HepG2 (cell line): ENCODE measurements around the gene TMEM145. TPM values are rescaled to one million over a fixed set of nuclear protein-coding genes. Genes with fewer than 3 reads are reported as not detected.

ENCODE experiments used
- ATAC-seq: fragments of 200-7000 bp; cut with Tn5 transposase; 3 replicates; pipeline ENCODE4 v1.9.1; 2020; ENCODE audit warnings: mild to moderate bottlenecking, moderate library complexity
- BruUV-seq: library from RNA; stranded (reverse); fragments of 400-500 nt; replicated peaks from 2 replicates; lab custom pipeline; 2021; lab: Mats Ljungman, UMichigan
- CTCF ChIA-PET: fragments of 300-600 bp; formaldehyde crosslinking; extraction: SDS; loops from one replicate; lab custom pipeline; 2021; ENCODE audit warnings: low total read pairs, inconsistent platforms, low intra/inter-chr PET ratio; lab: Yijun Ruan, JAX
- POLR2A ChIA-PET: fragments of 350-600 bp; sonication (Branson Sonifier 250); formaldehyde crosslinking; loops from one replicate; lab custom pipeline; 2020; ENCODE audit warnings: antibody characterized with exemption, inconsistent platforms; lab: Yijun Ruan, JAX
- DNase-seq: peaks from one replicate; pipeline ENCODE4 v3.0.0-alpha.2; 2015; ENCODE audit warnings: low spot score
- FAIRE-seq: peaks from 3 replicates; lab custom pipeline; 2011; peaks lifted over from hg19 to GRCh38; lab: Jason Lieb, UNC
- H2AFZ ChIP-seq: one replicate; pipeline ENCODE4 v1.6.1; 2011; ENCODE audit warnings: low read length, inconsistent platforms
- H3K27ac ChIP-seq: fragments of 300-600 bp; 3 replicates; pipeline ENCODE4 v1.8.0; 2011; ENCODE audit warnings: mixed run types, mild to moderate bottlenecking, mixed read lengths, low read length, inconsistent platforms; ENCODE audit not compliant: insufficient read depth; ENCODE audit errors: extremely low read length
- H3K27me3 ChIP-seq, 2 experiments: fragments of 200-600 bp in 1 of 2; 2 replicates in 1 of 2; 3 replicates in 1 of 2; pipeline versions ENCODE4 v1.6.0 to v1.8.0; 2011; ENCODE audit warnings: low read length in 2 of 2, mild to moderate bottlenecking in 2 of 2, moderate library complexity in 2 of 2, inconsistent platforms in 1 of 2; ENCODE audit not compliant: insufficient read depth in 2 of 2, control insufficient read depth in 1 of 2
- H3K36me3 ChIP-seq, 2 experiments: fragments of 200-600 bp in 1 of 2; replicated peaks in 1 of 2; 2 replicates in 1 of 2; 3 replicates in 1 of 2; pipeline versions ENCODE4 v1.5.1 to v1.8.0; 2011; ENCODE audit warnings: low read length in 2 of 2, inconsistent platforms in 1 of 2; ENCODE audit not compliant: insufficient read depth in 2 of 2, control insufficient read depth in 1 of 2
- H3K4me1 ChIP-seq: 2 replicates; pipeline ENCODE4 v1.5.1; 2012; ENCODE audit warnings: low read length, inconsistent platforms; ENCODE audit not compliant: insufficient read depth
- H3K4me2 ChIP-seq: 2 replicates; pipeline ENCODE4 v1.6.0; 2011; ENCODE audit warnings: low read depth, low read length, inconsistent platforms
- H3K4me3 ChIP-seq, 3 experiments: fragments of 200-600 bp in 1 of 3; sonication (generic), shearing (Covaris generic) in 1 of 3; replicated peaks in 1 of 3; 2 replicates each; pipeline ENCODE4 v1.5.1; 2011 to 2016; ENCODE audit warnings: low read length in 3 of 3, inconsistent platforms in 2 of 3, low read depth in 2 of 3, mild to moderate bottlenecking in 2 of 3, control low read depth in 1 of 3, mixed read lengths in 1 of 3; ENCODE audit not compliant: insufficient read depth in 1 of 3
- H3K79me2 ChIP-seq: one replicate; pipeline ENCODE4 v1.6.1; 2011; ENCODE audit warnings: low read length, inconsistent platforms; ENCODE audit not compliant: insufficient read depth
- H3K9ac ChIP-seq: 2 replicates; pipeline ENCODE4 v1.6.0; 2011; ENCODE audit warnings: mild to moderate bottlenecking, low read depth, low read length, inconsistent platforms; ENCODE audit not compliant: insufficient read depth
- H3K9me3 ChIP-seq: 2 replicates; pipeline ENCODE4 v1.5.1; 2012; ENCODE audit warnings: mild to moderate bottlenecking, low read length
- H4K20me1 ChIP-seq: 2 replicates; pipeline ENCODE4 v1.6.0; 2011; ENCODE audit warnings: inconsistent platforms, mild to moderate bottlenecking, low read length, moderate library complexity; ENCODE audit not compliant: insufficient read depth
- KLF12 ChIP-seq: sonication (generic); formaldehyde crosslinking; IDR thresholded peaks from 2 replicates; pipeline ENCODE4 v1.4.0; 2020; ENCODE audit warnings: missing genetic modification reagents, borderline replicate concordance
- KLF6 ChIP-seq: IDR thresholded peaks from 2 replicates; pipeline ENCODE4 v1.8.0; 2016; ENCODE audit warnings: missing biosample characterization, missing genetic modification reagents
- MBD4 ChIP-seq: IDR thresholded peaks from 2 replicates; pipeline ENCODE4 v1.6.1; 2012; ENCODE audit warnings: low read length, inconsistent platforms, borderline replicate concordance
- MTF2 ChIP-seq: sonication (generic); formaldehyde crosslinking; IDR thresholded peaks from 2 replicates; pipeline ENCODE4 v1.5.0; 2020; ENCODE audit warnings: missing genetic modification reagents, borderline replicate concordance
- MXD4 ChIP-seq: IDR thresholded peaks from 2 replicates; pipeline ENCODE4 v1.6.1; 2016; ENCODE audit warnings: mild to moderate bottlenecking, missing biosample characterization, missing genetic modification reagents
- RFX3 ChIP-seq: IDR thresholded peaks from 2 replicates; pipeline ENCODE4 v1.6.1; 2016; ENCODE audit warnings: missing biosample characterization, missing genetic modification reagents
- THAP11 ChIP-seq: IDR thresholded peaks from 2 replicates; pipeline ENCODE4 v1.6.1; 2016; ENCODE audit warnings: missing biosample characterization, missing genetic modification reagents
- ZNF143 ChIP-seq: sonication (generic); formaldehyde crosslinking; IDR thresholded peaks from 2 replicates; pipeline ENCODE4 v1.4.0; 2020; ENCODE audit warnings: missing genetic modification reagents
- ZNF343 ChIP-seq: sonication (generic); formaldehyde crosslinking; IDR thresholded peaks from 2 replicates; pipeline ENCODE4 v1.4.0; 2020; ENCODE audit warnings: mild to moderate bottlenecking, missing genetic modification reagents
- ZNF564 ChIP-seq: sonication (generic); formaldehyde crosslinking; IDR thresholded peaks from 2 replicates; pipeline ENCODE4 v1.8.1; 2023; ENCODE audit warnings: mild to moderate bottlenecking, missing genetic modification reagents
- whole genome bisulfite sequencing: methylation state at CpG from one replicate; pipeline ENCODE4 v1.1.6; 2017; ENCODE audit warnings: low lambda C conversion rate; 5-methylcytosine and 5-hydroxymethylcytosine counted together
- in situ Hi-C: cut with HindIII; loops from 2 replicates; pipeline ENCODE4 v1.10.0; 2017; ENCODE audit warnings: low pct_unique_long_range_greater_than_20kb; ENCODE audit not compliant: extremely low pct_ligation_motif_present
- intact Hi-C: fragments of 100-400 bp; cut with micrococcal nuclease; formaldehyde crosslinking; loops from one replicate; pipeline ENCODE4 v1.10.0; 2022; ENCODE audit not compliant: unreplicated experiment
- polyA plus RNA-seq, 8 experiments: library from polyadenylated mRNA; depleted of rRNA in 3 of 8; stranded (reverse) in 7 of 8; unstranded in 1 of 8; fragments of >200 nt; fragmentation: Illumina TruSeq in 4 of 8; extraction: Trizol in 4 of 8; gene quantifications; 2 replicates each; pipeline versions ENCODE4 v1.2.1 to v1.2.3, GENCODE V29; 2011 to 2016; ENCODE audit warnings: low read depth in 4 of 8, missing spikeins in 1 of 8, mixed read lengths in 1 of 8; ENCODE audit not compliant: insufficient read depth in 1 of 8
- total RNA-seq, 5 experiments: library from RNA; depleted of rRNA; stranded (reverse); fragments of >200 nt; fragmentation: Illumina TruSeq; extraction: Trizol; gene quantifications; 2 replicates each; pipeline ENCODE4 v1.2.3, GENCODE V29; 2016; ENCODE audit warnings: low read depth in 1 of 5
- TF ChIP-seq, protein P1 (sequence below): sonication (generic); formaldehyde crosslinking; IDR thresholded peaks from 2 replicates; pipeline ENCODE4 v1.4.0; 2020; ENCODE audit warnings: mild to moderate bottlenecking, missing genetic modification reagents

The TMEM145 gene
- total and polyA plus RNA-seq, 2 of the 13 experiments (the other 11 are each of a cell fraction or from before 2014, with no cell fraction given): 0.07 to 5.1 TPM

DNA sequence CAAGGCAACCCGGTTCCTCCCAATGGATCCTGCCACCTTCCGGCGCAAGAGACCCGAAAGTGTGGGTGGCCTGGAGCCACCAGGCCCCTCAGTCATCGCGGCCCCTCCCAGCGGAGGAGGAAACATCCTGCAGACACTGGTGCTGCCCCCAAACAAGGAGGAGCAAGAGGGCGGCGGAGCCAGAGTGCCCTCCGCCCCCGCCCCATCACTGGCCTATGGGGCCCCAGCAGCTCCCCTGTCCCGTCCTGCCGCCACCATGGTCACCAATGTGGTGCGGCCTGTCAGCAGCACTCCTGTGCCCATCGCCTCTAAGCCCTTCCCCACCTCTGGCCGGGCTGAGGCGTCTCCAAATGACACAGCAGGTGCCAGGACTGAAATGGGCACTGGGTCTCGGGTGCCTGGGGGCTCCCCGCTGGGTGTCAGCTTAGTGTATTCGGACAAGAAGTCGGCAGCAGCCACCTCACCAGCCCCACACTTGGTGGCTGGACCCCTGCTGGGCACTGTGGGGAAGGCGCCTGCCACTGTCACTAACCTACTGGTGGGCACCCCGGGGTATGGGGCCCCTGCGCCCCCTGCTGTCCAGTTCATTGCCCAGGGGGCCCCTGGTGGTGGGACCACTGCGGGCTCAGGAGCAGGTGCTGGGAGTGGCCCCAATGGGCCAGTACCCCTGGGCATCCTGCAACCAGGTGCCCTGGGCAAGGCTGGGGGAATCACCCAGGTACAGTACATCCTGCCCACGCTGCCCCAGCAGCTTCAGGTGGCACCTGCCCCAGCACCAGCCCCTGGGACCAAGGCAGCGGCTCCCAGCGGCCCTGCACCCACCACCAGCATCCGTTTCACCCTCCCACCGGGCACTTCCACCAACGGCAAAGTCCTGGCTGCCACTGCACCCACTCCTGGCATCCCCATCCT lies 22.3 kb upstream of the TMEM145 start (continued):
- TF ChIP-seq ZNF564: no peak
- TF ChIP-seq ZNF143 (CRISPR knock-in tag): peak; percentile 46; the same call in 1 of the 2 replicates
- TF ChIP-seq ZNF343 (CRISPR knock-in tag): no peak
- TF ChIP-seq KLF12 (CRISPR knock-in tag): no peak

DNA sequence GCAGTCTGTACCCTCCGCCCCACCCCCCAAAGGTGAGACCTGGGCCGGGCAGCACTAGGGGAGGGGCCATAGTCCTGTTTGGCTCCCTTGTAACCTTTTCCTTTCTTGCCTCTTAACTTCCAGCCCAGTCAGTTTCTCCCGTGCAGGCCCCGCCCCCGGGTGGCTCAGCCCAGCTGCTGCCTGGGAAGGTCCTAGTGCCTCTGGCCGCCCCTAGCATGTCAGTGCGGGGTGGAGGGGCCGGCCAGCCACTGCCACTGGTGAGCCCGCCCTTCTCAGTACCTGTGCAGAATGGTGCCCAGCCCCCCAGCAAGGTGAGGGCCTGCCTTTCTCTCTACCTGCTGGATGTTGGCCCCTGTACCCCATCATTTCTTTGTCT lies 21.7 kb upstream of the TMEM145 start:
- DNase-seq: no peak
- H3K36me3 ChIP-seq: peaks cover 33 to 76% of the 10 kb centered on the region in 2 experiments; a peak in 4 of 5 replicates
- H4K20me1 ChIP-seq: no peaks in the 10 kb centered on the region
- in situ Hi-C loops: loop anchor here (5.0 kb wide), 1 partner anchor 159 kb away; the partner anchor contains the start of gene POU2F2
- ChIA-PET CTCF (interaction anchor here (0.6 to 3.1 kb wide), 7 partner anchors 8 to 183 kb away, joined by 3 to 34 read pairs (median 5); partner anchors contain the start of gene ZNF526), POLR2A (interaction anchor here (1.0 kb wide), 1 partner anchor 47 kb away, joined by 4 read pairs; no protein-coding TSS in a partner anchor)
- no TSS peak for BruUV-seq
- H3K27ac ChIP-seq: no peak overlapping the region
- FAIRE-seq: no peak
- 95% methylated on average over 9 of the region's 9 CpGs for WGBS
- H3K4me2 ChIP-seq: no peak overlapping the region
- H3K9ac ChIP-seq: no peak overlapping the region
- no peaks in the 10 kb centered on the region for H3K9me3 ChIP-seq
- no peak overlapping the region for H3K4me3 ChIP-seq
- TF ChIP-seq MBD4 (no peak), THAP11 (no peak), RFX3 (CRISPR knock-in tag) (no peak), MTF2 (CRISPR knock-in tag) (no peak), KLF6 (CRISPR knock-in tag) (no peak), MXD4 (CRISPR knock-in tag) (no peak)
- TF ChIP-seq, protein P1, sequence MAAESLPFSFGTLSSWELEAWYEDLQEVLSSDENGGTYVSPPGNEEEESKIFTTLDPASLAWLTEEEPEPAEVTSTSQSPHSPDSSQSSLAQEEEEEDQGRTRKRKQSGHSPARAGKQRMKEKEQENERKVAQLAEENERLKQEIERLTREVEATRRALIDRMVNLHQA (CRISPR knock-in tag): no peak
- no peak for ATAC-seq
- no peaks in the 10 kb centered on the region for H3K4me1 ChIP-seq
- no peak overlapping the region for H2AFZ ChIP-seq
- H3K27me3 ChIP-seq: no peaks in the 10 kb centered on the region
- no peaks in the 10 kb centered on the region for H3K79me2 ChIP-seq
- intact Hi-C loops: loop anchor here (1.0 to 2.0 kb wide), 2 partner anchors 48 to 157 kb away; no protein-coding TSS in a partner anchor
